IMR-90 (cell line): Measurements from ENCODE around the gene TOP2A. TPM values are rescaled to one million over a fixed set of nuclear protein-coding genes. Genes with fewer than 3 reads are reported as not detected.

ENCODE experiments used
- ATAC-seq: fragments of 200-7000 bp; cut with Tn5 transposase; 2 replicates; pipeline ENCODE4 v1.9.1; 2020; ENCODE audit warnings: low read depth, mild to moderate bottlenecking, moderate library complexity
- BruUV-seq: library from RNA; stranded (reverse); fragments of 400-500 nt; replicated peaks from 2 replicates; lab custom pipeline; 2021; lab: Mats Ljungman, UMichigan
- CTCF ChIA-PET: fragments of 300-600 bp; formaldehyde crosslinking; extraction: SDS; loops from one replicate; lab custom pipeline; 2021; ENCODE audit warnings: antibody characterized with exemption; lab: Yijun Ruan, JAX
- POLR2A ChIA-PET: fragments of 300-600 bp; sonication (Branson Sonifier 250); formaldehyde crosslinking; loops from one replicate; lab custom pipeline; 2022; ENCODE audit warnings: antibody characterized with exemption; ENCODE audit not compliant: unreplicated experiment; lab: Charles Lee
- DNase-seq: peaks from one replicate; pipeline ENCODE4 v3.0.0; 2013
- H2AFZ ChIP-seq: replicated peaks from 2 replicates; pipeline ENCODE3; 2013; ENCODE audit warnings: low read length, mild to moderate bottlenecking; ENCODE audit not compliant: poor library complexity
- H2AK5ac ChIP-seq: 2 replicates; pipeline ENCODE4 v1.6.1; 2013; ENCODE audit warnings: low read depth, low read length, inconsistent platforms
- H2AK9ac ChIP-seq: replicated peaks from 2 replicates; pipeline ENCODE3; 2013; ENCODE audit warnings: mild to moderate bottlenecking, low read depth, low read length, moderate library complexity; ENCODE audit not compliant: poor library complexity
- H2BK120ac ChIP-seq: 2 replicates; pipeline ENCODE4 v1.6.1; 2013; ENCODE audit warnings: low read depth, low read length, inconsistent platforms
- H2BK15ac ChIP-seq: 3 replicates; pipeline ENCODE4 v1.6.1; 2013; ENCODE audit warnings: low read depth, low read length, inconsistent platforms
- H2BK20ac ChIP-seq: 2 replicates; pipeline ENCODE4 v1.6.1; 2013; ENCODE audit warnings: low read depth, mild to moderate bottlenecking, inconsistent platforms, low read length, moderate library complexity
- H2BK5ac ChIP-seq: 2 replicates; pipeline ENCODE4 v1.6.1; 2013; ENCODE audit warnings: mild to moderate bottlenecking, low read depth, low read length, inconsistent platforms; ENCODE audit not compliant: poor library complexity, severe bottlenecking
- H3K14ac ChIP-seq: replicated peaks from 2 replicates; pipeline ENCODE4 v1.6.1; 2013; ENCODE audit warnings: low read depth, low read length, inconsistent platforms
- H3K18ac ChIP-seq: 2 replicates; pipeline ENCODE4 v1.6.1; 2013; ENCODE audit warnings: low read depth, low read length, control low read depth
- H3K23ac ChIP-seq: 2 replicates; pipeline ENCODE4 v1.6.1; 2013; ENCODE audit warnings: low read depth, low read length, inconsistent platforms
- H3K27ac ChIP-seq: 2 replicates; pipeline ENCODE4 v1.5.1; 2013; ENCODE audit warnings: mild to moderate bottlenecking, control low read depth, low read length; ENCODE audit not compliant: insufficient read depth
- H3K27me3 ChIP-seq: 2 replicates; pipeline ENCODE4 v1.6.1; 2013; ENCODE audit warnings: low read length; ENCODE audit not compliant: control insufficient read depth, insufficient read depth
- H3K36me3 ChIP-seq: 2 replicates; pipeline ENCODE4 v1.6.1; 2013; ENCODE audit warnings: low read length, mixed read lengths; ENCODE audit not compliant: control insufficient read depth, insufficient read depth
- H3K4ac ChIP-seq: 2 replicates; pipeline ENCODE4 v1.6.1; 2013; ENCODE audit warnings: low read depth, low read length, inconsistent platforms
- H3K4me1 ChIP-seq: 2 replicates; pipeline ENCODE4 v1.6.1; 2013; ENCODE audit warnings: low read length, mixed read lengths; ENCODE audit not compliant: control insufficient read depth, insufficient read depth
- H3K4me2 ChIP-seq: 2 replicates; pipeline ENCODE4 v1.6.1; 2013; ENCODE audit warnings: low read depth, mild to moderate bottlenecking, control low read depth, low read length, moderate library complexity
- H3K4me3 ChIP-seq: 2 replicates; pipeline ENCODE4 v1.5.1; 2013; ENCODE audit warnings: low read depth, mild to moderate bottlenecking, control low read depth, low read length, moderate library complexity; ENCODE audit not compliant: insufficient read depth
- H3K56ac ChIP-seq: 2 replicates; pipeline ENCODE4 v1.6.1; 2013; ENCODE audit warnings: low read length, inconsistent platforms; ENCODE audit not compliant: insufficient read depth; ENCODE audit errors: extremely low read depth
- H3K79me1 ChIP-seq, 2 experiments: 2 replicates each; pipeline ENCODE4 v1.6.1; 2013; ENCODE audit warnings: low read length in 2 of 2, inconsistent platforms in 1 of 2, low read depth in 1 of 2
- H3K9ac ChIP-seq: 2 replicates; pipeline ENCODE4 v1.6.1; 2013; ENCODE audit warnings: low read depth, low read length, control low read depth
- H3K9me1 ChIP-seq: 2 replicates; pipeline ENCODE4 v1.6.1; 2013; ENCODE audit warnings: low read length, inconsistent platforms; ENCODE audit not compliant: insufficient read depth
- H3K9me3 ChIP-seq: 2 replicates; pipeline ENCODE4 v1.6.1; 2013; ENCODE audit warnings: low read length; ENCODE audit not compliant: control insufficient read depth, insufficient read depth
- H4K20me1 ChIP-seq: 2 replicates; pipeline ENCODE4 v1.6.1; 2013; ENCODE audit warnings: low read length, inconsistent platforms; ENCODE audit not compliant: insufficient read depth
- H4K5ac ChIP-seq: 2 replicates; pipeline ENCODE4 v1.6.1; 2013; ENCODE audit warnings: mild to moderate bottlenecking, low read depth, low read length, control low read depth
- H4K8ac ChIP-seq, 2 experiments: 2 replicates each; pipeline ENCODE4 v1.6.1; 2013; ENCODE audit warnings: low read depth in 2 of 2, low read length in 2 of 2, control low read depth in 1 of 2, inconsistent platforms in 1 of 2
- H4K91ac ChIP-seq: 2 replicates; pipeline ENCODE4 v1.6.1; 2013; ENCODE audit warnings: low read depth, low read length, inconsistent platforms; ENCODE audit not compliant: insufficient read depth
- BHLHE40 ChIP-seq: fragments of 150-350 bp; IDR thresholded peaks from 2 replicates; pipeline ENCODE4 v1.6.1; 2016; ENCODE audit warnings: mild to moderate bottlenecking, low read depth, low read length
- CEBPB ChIP-seq: IDR thresholded peaks from 2 replicates; pipeline ENCODE4 v1.6.1; 2012; ENCODE audit warnings: low read depth, low read length, improper control_type of control experiment
- CHD1 ChIP-seq: IDR thresholded peaks from 2 replicates; pipeline ENCODE4 v1.6.1; 2012; ENCODE audit warnings: low read depth, low read length, improper control_type of control experiment
- MAZ ChIP-seq: IDR thresholded peaks from 2 replicates; pipeline ENCODE4 v1.6.1; 2012; ENCODE audit warnings: low read depth, mild to moderate bottlenecking, low read length, improper control_type of control experiment, moderate library complexity, borderline replicate concordance
- RAD21 ChIP-seq: IDR thresholded peaks from 2 replicates; pipeline ENCODE4 v1.6.1; 2012; ENCODE audit warnings: low read length, improper control_type of control experiment
- RCOR1 ChIP-seq: IDR thresholded peaks from 2 replicates; pipeline ENCODE4 v1.6.1; 2012; ENCODE audit warnings: mild to moderate bottlenecking, low read length, improper control_type of control experiment; ENCODE audit not compliant: insufficient replicate concordance
- RFX5 ChIP-seq: IDR thresholded peaks from 2 replicates; pipeline ENCODE4 v1.8.0; 2012; ENCODE audit warnings: low read depth, mild to moderate bottlenecking, low read length, moderate library complexity
- USF2 ChIP-seq: fragments of 150-350 bp; IDR thresholded peaks from 2 replicates; pipeline ENCODE4 v1.6.1; 2017; ENCODE audit warnings: mild to moderate bottlenecking, antibody characterized with exemption, low read length, low read depth
- WGBS, 2 experiments: methylation state at CpG; one replicate each; pipeline versions ENCODE4 v1.1.5 to v1.1.7; 2013; ENCODE audit warnings: missing lambda C conversion rate in 2 of 2; ENCODE audit not compliant: insufficient read length in 1 of 2; ENCODE audit errors: extremely low coverage in 2 of 2; 5-methylcytosine and 5-hydroxymethylcytosine counted together
- dilution Hi-C: fragments of 300-500 bp; cut with HindIII; formaldehyde crosslinking; loops from one replicate; pipeline ENCODE4 v1.14.3; 2018; ENCODE audit warnings: low sequenced_read_pairs; ENCODE audit not compliant: unreplicated experiment
- in situ Hi-C: fragments of 300-500 bp; cut with MboI; formaldehyde crosslinking; loops from 3 replicates; pipeline ENCODE4 v1.14.3; 2019; ENCODE audit warnings: low sequenced_read_pairs, inconsistent platforms, mixed read lengths
- intact Hi-C: fragments of 100-400 bp; cut with micrococcal nuclease; formaldehyde crosslinking; loops from 2 replicates; pipeline ENCODE4 v1.10.0; 2022
- polyA plus RNA-seq, 3 experiments: library from polyadenylated mRNA; depleted of rRNA; stranded (reverse); fragments of >200 nt; gene quantifications; 2 replicates each; pipeline ENCODE4 v1.2.3, GENCODE V29; 2012; ENCODE audit warnings: low replicate concordance in 1 of 3
- total RNA-seq: library from RNA; depleted of rRNA; stranded (reverse); fragments of >200 nt; gene quantifications from 2 replicates; pipeline ENCODE4 v1.2.3, GENCODE V29; 2012
- TF ChIP-seq, protein P1 (sequence below): conservative IDR thresholded peaks from 2 replicates; pipeline ENCODE4 v1.5.1; 2012; ENCODE audit warnings: mild to moderate bottlenecking, low read depth, low read length, improper control_type of control experiment
- TF ChIP-seq, protein P2 (sequence below): fragments of 150-350 bp; IDR thresholded peaks from 2 replicates; pipeline ENCODE4 v1.6.1; 2016; ENCODE audit warnings: low read depth, mild to moderate bottlenecking, low read length, moderate library complexity, borderline replicate concordance

Gene TOP2A
- total and polyA plus RNA-seq, 2 of the 4 experiments (the other 2 are of a cell fraction): 43.4 to 68.5 TPM

DNA sequence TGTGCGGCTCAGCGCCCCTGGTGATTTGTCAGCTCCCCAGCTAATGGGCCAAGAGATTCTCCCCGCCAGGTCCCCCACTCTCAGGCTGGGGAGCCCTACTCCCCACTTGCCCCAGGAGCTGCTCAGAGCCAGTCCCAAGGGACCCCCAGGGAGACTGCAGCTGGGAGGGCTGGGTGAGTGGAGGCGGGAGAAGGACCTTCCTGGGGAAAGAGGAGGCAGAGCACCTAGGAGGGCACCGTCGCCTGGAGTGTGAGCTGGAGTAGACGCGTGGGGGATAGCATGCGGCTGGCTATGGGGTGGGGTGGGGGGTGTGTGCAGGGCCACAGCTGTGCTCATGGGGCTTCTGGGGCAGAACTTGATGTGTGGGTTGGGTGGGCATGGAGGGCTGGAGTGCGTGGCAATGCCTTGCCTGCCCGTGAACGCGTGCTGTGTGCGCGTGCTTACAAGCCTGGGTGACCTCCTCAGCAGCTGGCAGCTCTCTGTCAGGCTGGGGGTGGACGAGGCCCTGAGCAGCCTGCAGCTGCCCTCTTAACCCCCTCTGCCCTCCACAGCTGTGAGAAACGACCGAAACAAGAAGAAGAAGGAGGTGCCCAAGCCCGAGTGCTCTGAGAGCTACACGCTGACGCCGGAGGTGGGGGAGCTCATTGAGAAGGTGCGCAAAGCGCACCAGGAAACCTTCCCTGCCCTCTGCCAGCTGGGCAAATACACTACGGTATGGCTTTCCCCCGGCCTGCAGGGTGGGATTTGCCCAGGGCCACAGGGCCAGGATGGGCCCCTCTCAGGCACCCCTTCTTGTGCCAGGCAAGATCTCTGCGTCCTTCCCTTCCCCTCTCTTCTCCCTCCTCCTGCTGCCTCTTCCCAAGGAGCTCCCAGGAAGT is 66.1 kb downstream of the TOP2A start:
- in situ Hi-C loops: loop anchor here (5.0 to 25.0 kb wide), 4 partner anchors 49 to 1311 kb away; partner anchors contain the start of genes KRT27, KRT28 and WIPF2
- Histone ChIP-seq H2BK15ac (no peak overlapping the region), H3K4me2 (no peak overlapping the region), H3K4me1 (peaks cover 32% of the 10 kb centered on the region), H2AFZ (no peak overlapping the region), H3K27me3 (no peaks in the 10 kb centered on the region), H4K20me1 (peaks cover 59% of the 10 kb centered on the region), H3K56ac (no peak overlapping the region), H3K36me3 (peaks cover 63% of the 10 kb centered on the region), H3K4me3 (no peak overlapping the region), H3K27ac (no peak overlapping the region), H3K18ac (no peak overlapping the region), H2AK5ac (no peak overlapping the region), H4K8ac (no peak overlapping the region), H3K79me1 (peaks cover 30 to 77% of the 10 kb centered on the region in 2 experiments), H2BK5ac (no peak overlapping the region), H2AK9ac (no peak overlapping the region), H3K9me1 (peaks cover 7% of the 10 kb centered on the region), H2BK120ac (no peak overlapping the region), H3K9ac (no peak overlapping the region), H3K9me3 (no peaks in the 10 kb centered on the region), H2BK20ac (no peak overlapping the region), H3K14ac (no peak overlapping the region), H3K4ac (no peak overlapping the region), H4K91ac (no peak overlapping the region), H4K5ac (no peak overlapping the region), H3K23ac (no peak overlapping the region)
- ChIA-PET CTCF (interaction anchor here (1.0 to 1.4 kb wide), 2 partner anchors 33 to 49 kb away, joined by 3 to 4 read pairs; no protein-coding TSS in a partner anchor), POLR2A (no interaction called here)
- no peak for ATAC-seq
- no peak for DNase-seq
- dilution Hi-C loops: no loop called here
- TF ChIP-seq, protein P1, sequence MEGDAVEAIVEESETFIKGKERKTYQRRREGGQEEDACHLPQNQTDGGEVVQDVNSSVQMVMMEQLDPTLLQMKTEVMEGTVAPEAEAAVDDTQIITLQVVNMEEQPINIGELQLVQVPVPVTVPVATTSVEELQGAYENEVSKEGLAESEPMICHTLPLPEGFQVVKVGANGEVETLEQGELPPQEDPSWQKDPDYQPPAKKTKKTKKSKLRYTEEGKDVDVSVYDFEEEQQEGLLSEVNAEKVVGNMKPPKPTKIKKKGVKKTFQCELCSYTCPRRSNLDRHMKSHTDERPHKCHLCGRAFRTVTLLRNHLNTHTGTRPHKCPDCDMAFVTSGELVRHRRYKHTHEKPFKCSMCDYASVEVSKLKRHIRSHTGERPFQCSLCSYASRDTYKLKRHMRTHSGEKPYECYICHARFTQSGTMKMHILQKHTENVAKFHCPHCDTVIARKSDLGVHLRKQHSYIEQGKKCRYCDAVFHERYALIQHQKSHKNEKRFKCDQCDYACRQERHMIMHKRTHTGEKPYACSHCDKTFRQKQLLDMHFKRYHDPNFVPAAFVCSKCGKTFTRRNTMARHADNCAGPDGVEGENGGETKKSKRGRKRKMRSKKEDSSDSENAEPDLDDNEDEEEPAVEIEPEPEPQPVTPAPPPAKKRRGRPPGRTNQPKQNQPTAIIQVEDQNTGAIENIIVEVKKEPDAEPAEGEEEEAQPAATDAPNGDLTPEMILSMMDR: no peak
- TF ChIP-seq CEBPB: no peak
- TF ChIP-seq CHD1: no peak
- no peak for TF ChIP-seq MAZ
- no peak for TF ChIP-seq RAD21
- TF ChIP-seq USF2: no peak
- no peak for TF ChIP-seq RCOR1
- TF ChIP-seq, protein P2, sequence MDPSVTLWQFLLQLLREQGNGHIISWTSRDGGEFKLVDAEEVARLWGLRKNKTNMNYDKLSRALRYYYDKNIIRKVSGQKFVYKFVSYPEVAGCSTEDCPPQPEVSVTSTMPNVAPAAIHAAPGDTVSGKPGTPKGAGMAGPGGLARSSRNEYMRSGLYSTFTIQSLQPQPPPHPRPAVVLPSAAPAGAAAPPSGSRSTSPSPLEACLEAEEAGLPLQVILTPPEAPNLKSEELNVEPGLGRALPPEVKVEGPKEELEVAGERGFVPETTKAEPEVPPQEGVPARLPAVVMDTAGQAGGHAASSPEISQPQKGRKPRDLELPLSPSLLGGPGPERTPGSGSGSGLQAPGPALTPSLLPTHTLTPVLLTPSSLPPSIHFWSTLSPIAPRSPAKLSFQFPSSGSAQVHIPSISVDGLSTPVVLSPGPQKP: no peak
- TF ChIP-seq BHLHE40: no peak
- no peak for TF ChIP-seq RFX5
- no TSS peak for BruUV-seq
- intact Hi-C loops: no loop called here
- WGBS, 2 experiments: 79% methylated on average over 5 of the region's 27 CpGs; no CpG with 5 or more reads in 1 of the 2 experiments
